PC-3 (cell line): ENCODE results near the gene ANKH. TPM values are rescaled to one million over a fixed set of nuclear protein-coding genes. Genes with fewer than 3 reads are reported as not detected.

Experiments used
- ATAC-seq: fragments of 200-7000 bp; cut with Tn5 transposase; 2 replicates; pipeline ENCODE4 v1.9.1; 2020; ENCODE audit warnings: mild to moderate bottlenecking, moderate library complexity
- BruUV-seq: library from RNA; stranded (reverse); fragments of 400-500 nt; replicated peaks from 2 replicates; lab custom pipeline; 2021; lab: Mats Ljungman, UMichigan
- CTCF ChIA-PET: fragments of 300-600 bp; sonication (Branson Sonifier 250); formaldehyde crosslinking; loops from one replicate; lab custom pipeline; 2022; ENCODE audit warnings: antibody characterized with exemption; lab: Charles Lee
- POLR2A ChIA-PET: fragments of 300-600 bp; sonication (Branson Sonifier 250); formaldehyde crosslinking; loops from one replicate; lab custom pipeline; 2022; ENCODE audit warnings: antibody characterized with exemption; ENCODE audit not compliant: unreplicated experiment; lab: Charles Lee
- DNase-seq: peaks from one replicate; pipeline ENCODE4 v3.0.0-alpha.2; 2015
- H2AFZ ChIP-seq: fragments of 300-600 bp; sonication (generic); 2 replicates; pipeline ENCODE4 v1.6.0; 2016; ENCODE audit warnings: antibody characterized with exemption, low read length
- H3F3A ChIP-seq: fragments of 300-600 bp; sonication (generic); one replicate; pipeline ENCODE4 v1.6.0; 2017; ENCODE audit warnings: antibody characterized with exemption, low read length, control low read depth, mild to moderate bottlenecking; ENCODE audit not compliant: unreplicated experiment
- H3K27ac ChIP-seq: fragments of 300-600 bp; sonication (generic); 2 replicates; pipeline ENCODE4 v1.5.1; 2016; ENCODE audit warnings: mild to moderate bottlenecking, low read length
- H3K27me3 ChIP-seq: fragments of 300-600 bp; sonication (generic); 2 replicates; pipeline ENCODE4 v1.6.1; 2016; ENCODE audit warnings: low read length, mixed read lengths
- H3K36me3 ChIP-seq: fragments of 300-600 bp; sonication (generic); 2 replicates; pipeline ENCODE4 v1.6.1; 2016; ENCODE audit warnings: low read depth, mixed run types, low read length, mixed read lengths
- H3K4me1 ChIP-seq: fragments of 300-600 bp; sonication (generic); 2 replicates; pipeline ENCODE4 v1.5.1; 2016; ENCODE audit warnings: low read length; ENCODE audit not compliant: insufficient read depth
- H3K4me2 ChIP-seq: fragments of 300-600 bp; sonication (generic); 2 replicates; pipeline ENCODE4 v1.6.0; 2016; ENCODE audit warnings: low read length
- H3K4me3 ChIP-seq: fragments of 300-600 bp; sonication (generic); 2 replicates; pipeline ENCODE4 v1.5.1; 2016; ENCODE audit warnings: mild to moderate bottlenecking, low read length, mixed read lengths
- H3K79me2 ChIP-seq: fragments of 300-600 bp; sonication (generic); 2 replicates; pipeline ENCODE4 v1.6.1; 2017; ENCODE audit warnings: low read length, mixed read lengths
- H3K9ac ChIP-seq: fragments of 300-600 bp; sonication (generic); 2 replicates; pipeline ENCODE4 v1.6.0; 2016; ENCODE audit warnings: mild to moderate bottlenecking, low read length
- H3K9me2 ChIP-seq: fragments of 300-600 bp; sonication (generic); replicated peaks from 2 replicates; pipeline ENCODE4 v1.6.1; 2016; ENCODE audit warnings: mixed run types, low read length, mixed read lengths
- H3K9me3 ChIP-seq: fragments of 300-600 bp; sonication (generic); 2 replicates; pipeline ENCODE4 v1.6.1; 2016; ENCODE audit warnings: low read length, mixed read lengths
- H4K20me1 ChIP-seq: fragments of 300-600 bp; sonication (generic); 2 replicates; pipeline ENCODE4 v1.6.1; 2016; ENCODE audit warnings: low read length, mixed read lengths
- EZH2 ChIP-seq: fragments of 300-600 bp; sonication (generic); IDR thresholded peaks from one replicate; pipeline ENCODE4 v1.6.1; 2017; ENCODE audit warnings: antibody characterized with exemption, mild to moderate bottlenecking, low read length; ENCODE audit not compliant: unreplicated experiment
- EZH2phosphoT487 ChIP-seq: fragments of 300-600 bp; sonication (generic); IDR thresholded peaks from 2 replicates; pipeline ENCODE4 v1.6.1; 2018; ENCODE audit warnings: mild to moderate bottlenecking, antibody characterized with exemption, low read length, borderline replicate concordance
- intact Hi-C: fragments of 100-400 bp; cut with micrococcal nuclease; formaldehyde crosslinking; loops from 2 replicates; pipeline ENCODE4 v1.9.0; 2023
- total RNA-seq: library from RNA; depleted of rRNA; stranded (reverse); fragments of >200 nt; gene quantifications from 2 replicates; pipeline ENCODE4 v1.2.3, GENCODE V29; 2014
- TF ChIP-seq, protein P1 (sequence below): fragments of 300-600 bp; sonication (generic); conservative IDR thresholded peaks from 2 replicates; pipeline ENCODE4 v1.5.1; 2017; ENCODE audit warnings: antibody characterized with exemption, low read depth, mild to moderate bottlenecking, low read length

ANKH gene
- total RNA-seq, 1 experiment from 2014 or later, result 11.6 TPM

DNA sequence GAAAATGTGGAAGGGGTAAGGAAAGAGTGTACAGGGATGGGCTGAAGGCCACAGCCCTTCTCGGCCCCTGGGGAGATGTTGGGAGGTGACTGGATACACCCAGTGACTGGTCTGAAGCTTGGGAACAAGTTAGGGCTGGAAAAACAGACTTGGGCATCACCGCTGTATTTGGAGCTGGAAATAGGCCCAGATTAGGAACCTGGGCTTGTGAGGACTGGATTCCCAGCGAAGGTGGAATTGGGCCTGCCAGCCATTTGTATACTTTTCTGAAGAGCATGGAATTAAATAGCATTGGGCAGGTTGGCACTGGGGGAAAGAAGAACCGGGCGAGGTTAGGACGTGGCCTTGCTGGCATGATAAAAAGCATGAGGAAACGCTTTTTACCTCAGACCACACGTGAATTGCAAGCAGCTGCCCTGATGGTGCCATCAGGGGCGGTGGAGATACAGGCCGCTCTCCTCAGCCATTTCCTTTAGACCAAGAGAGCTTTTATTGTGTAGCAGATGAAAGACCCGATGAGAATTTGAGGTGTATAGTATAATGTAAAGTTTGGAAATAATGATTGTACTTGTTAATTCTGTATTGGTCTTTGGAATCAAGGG, 169.2 kb downstream of the ANKH start:
- POLR2A ChIA-PET, result no interaction called here
- H3K9ac ChIP-seq, result no peak overlapping the region
- no peak overlapping the region for H3K4me3 ChIP-seq
- CTCF ChIA-PET, result no interaction called here
- H3K9me2 ChIP-seq, result no peaks in the 10 kb centered on the region
- H3K9me3 ChIP-seq, result no peaks in the 10 kb centered on the region
- BruUV-seq, result no TSS peak
- no peaks in the 10 kb centered on the region for H3K79me2 ChIP-seq
- intact Hi-C loops, result no loop called here
- no peak for ATAC-seq
- H3K4me1 ChIP-seq, result no peaks in the 10 kb centered on the region
- no peak overlapping the region for H3K4me2 ChIP-seq
- no peak overlapping the region for H3K27ac ChIP-seq
- no peaks in the 10 kb centered on the region for H3F3A ChIP-seq
- TF ChIP-seq EZH2phosphoT487 (no peak), EZH2 (no peak)
- TF ChIP-seq, protein P1, sequence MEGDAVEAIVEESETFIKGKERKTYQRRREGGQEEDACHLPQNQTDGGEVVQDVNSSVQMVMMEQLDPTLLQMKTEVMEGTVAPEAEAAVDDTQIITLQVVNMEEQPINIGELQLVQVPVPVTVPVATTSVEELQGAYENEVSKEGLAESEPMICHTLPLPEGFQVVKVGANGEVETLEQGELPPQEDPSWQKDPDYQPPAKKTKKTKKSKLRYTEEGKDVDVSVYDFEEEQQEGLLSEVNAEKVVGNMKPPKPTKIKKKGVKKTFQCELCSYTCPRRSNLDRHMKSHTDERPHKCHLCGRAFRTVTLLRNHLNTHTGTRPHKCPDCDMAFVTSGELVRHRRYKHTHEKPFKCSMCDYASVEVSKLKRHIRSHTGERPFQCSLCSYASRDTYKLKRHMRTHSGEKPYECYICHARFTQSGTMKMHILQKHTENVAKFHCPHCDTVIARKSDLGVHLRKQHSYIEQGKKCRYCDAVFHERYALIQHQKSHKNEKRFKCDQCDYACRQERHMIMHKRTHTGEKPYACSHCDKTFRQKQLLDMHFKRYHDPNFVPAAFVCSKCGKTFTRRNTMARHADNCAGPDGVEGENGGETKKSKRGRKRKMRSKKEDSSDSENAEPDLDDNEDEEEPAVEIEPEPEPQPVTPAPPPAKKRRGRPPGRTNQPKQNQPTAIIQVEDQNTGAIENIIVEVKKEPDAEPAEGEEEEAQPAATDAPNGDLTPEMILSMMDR, result no peak
- DNase-seq, result no peak
- H4K20me1 ChIP-seq, result no peaks in the 10 kb centered on the region
- peaks cover 20% of the 10 kb centered on the region; the same call in 1 of the 2 replicates for H3K36me3 ChIP-seq
- H2AFZ ChIP-seq, result no peak overlapping the region
- no peaks in the 10 kb centered on the region for H3K27me3 ChIP-seq

DNA sequence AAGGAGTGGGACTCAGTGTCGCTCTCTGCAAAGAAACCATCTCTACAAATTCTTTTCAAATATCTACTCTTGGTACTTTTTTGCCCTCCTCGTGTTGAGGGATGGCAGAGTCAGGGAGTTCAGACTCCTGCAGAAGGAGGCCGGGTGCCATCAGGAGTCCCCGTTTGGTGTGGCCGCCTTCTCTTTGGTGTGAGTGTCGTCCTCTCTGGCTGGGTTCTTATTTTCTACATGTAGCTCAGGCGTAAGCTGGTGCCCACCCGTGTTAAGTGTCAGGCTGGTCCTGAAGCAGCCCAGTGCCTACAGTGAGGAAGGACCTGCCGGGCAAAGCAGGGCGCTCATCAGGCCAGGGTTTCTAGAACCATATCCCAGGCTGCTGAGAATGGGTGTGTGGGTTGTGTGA, 170.0 kb downstream of the ANKH start:
- Histone ChIP-seq H4K20me1 (no peaks in the 10 kb centered on the region), H3K9me2 (no peaks in the 10 kb centered on the region), H3K27ac (no peak overlapping the region), H3K4me1 (no peaks in the 10 kb centered on the region), H3K9ac (no peak overlapping the region), H2AFZ (no peak overlapping the region), H3K4me2 (no peak overlapping the region), H3K79me2 (no peaks in the 10 kb centered on the region), H3F3A (no peaks in the 10 kb centered on the region), H3K36me3 (peaks cover 19% of the 10 kb centered on the region; the same call in 1 of the 2 replicates), H3K4me3 (no peak overlapping the region), H3K9me3 (no peaks in the 10 kb centered on the region), H3K27me3 (no peaks in the 10 kb centered on the region)
- POLR2A ChIA-PET, result no interaction called here
- BruUV-seq, result no TSS peak
- CTCF ChIA-PET, result no interaction called here
- ATAC-seq (no peak), DNase-seq (no peak)
- no peak for TF ChIP-seq EZH2phosphoT487
- no peak for TF ChIP-seq EZH2
- TF ChIP-seq, protein P1, result no peak
- intact Hi-C loops, result no loop called here
